Keratinocyte (primary cell): Measurements from ENCODE around the gene ACAD11. TPM values are rescaled to one million over a fixed set of nuclear protein-coding genes. Genes with fewer than 3 reads are reported as not detected.
A peak's percentile ranks its signal among the peaks of the same experiment; 100 is the strongest.

Experiments used
- DNase-seq: peaks from one replicate; pipeline ENCODE4 v3.0.0-alpha.2; 2011; ENCODE audit warnings: low read depth, missing footprints, low spot score
- FAIRE-seq: peaks from 2 replicates; lab custom pipeline; 2011; peaks lifted over from hg19 to GRCh38; lab: Jason Lieb, UNC
- H2AFZ ChIP-seq: 2 replicates; pipeline ENCODE4 v1.6.0; 2012; ENCODE audit warnings: low read length, control low read depth, inconsistent platforms; ENCODE audit not compliant: control insufficient read depth
- H3K27ac ChIP-seq: 2 replicates; pipeline ENCODE4 v1.5.1; 2011; ENCODE audit warnings: low read length; ENCODE audit not compliant: control insufficient read depth, insufficient read depth
- H3K27me3 ChIP-seq: 3 replicates; pipeline ENCODE4 v1.6.0; 2011; ENCODE audit warnings: low read length; ENCODE audit not compliant: control insufficient read depth, insufficient read depth; ENCODE audit errors: extremely low read depth
- H3K36me3 ChIP-seq, 2 experiments: 2 replicates in 1 of 2; 3 replicates in 1 of 2; pipeline ENCODE4 v1.5.1; 2011; ENCODE audit warnings: low read length in 2 of 2, mild to moderate bottlenecking in 1 of 2; ENCODE audit not compliant: control insufficient read depth in 2 of 2, insufficient read depth in 2 of 2; ENCODE audit errors: extremely low read depth in 1 of 2
- H3K4me1 ChIP-seq: 3 replicates; pipeline ENCODE4 v1.5.1; 2011; ENCODE audit warnings: low read length; ENCODE audit not compliant: control insufficient read depth, insufficient read depth; ENCODE audit errors: extremely low read depth
- H3K4me2 ChIP-seq: 3 replicates; pipeline ENCODE4 v1.6.0; 2011; ENCODE audit warnings: low read depth, low read length; ENCODE audit not compliant: control insufficient read depth, insufficient read depth; ENCODE audit errors: extremely low read depth
- H3K4me3 ChIP-seq, 3 experiments: fragments of 200-600 bp in 1 of 3; sonication (generic) in 1 of 3; 2 replicates in 2 of 3; 3 replicates in 1 of 3; pipeline ENCODE4 v1.5.1; 2011 to 2016; ENCODE audit warnings: low read length in 3 of 3, mild to moderate bottlenecking in 3 of 3, control low read depth in 2 of 3, inconsistent platforms in 1 of 3, low read depth in 1 of 3, mixed read lengths in 1 of 3, mixed run types in 1 of 3, moderate library complexity in 1 of 3; ENCODE audit not compliant: control insufficient read depth in 2 of 3, insufficient read depth in 2 of 3; ENCODE audit errors: extremely low read depth in 1 of 3
- H3K79me2 ChIP-seq: 2 replicates; pipeline ENCODE4 v1.6.0; 2012; ENCODE audit warnings: low read length; ENCODE audit not compliant: control insufficient read depth, insufficient read depth
- H3K9ac ChIP-seq: 3 replicates; pipeline ENCODE4 v1.6.0; 2011; ENCODE audit warnings: low read length; ENCODE audit not compliant: control insufficient read depth, insufficient read depth; ENCODE audit errors: extremely low read depth
- H3K9me1 ChIP-seq: 3 replicates; pipeline ENCODE4 v1.6.0; 2011; ENCODE audit warnings: low read length; ENCODE audit not compliant: control insufficient read depth, insufficient read depth; ENCODE audit errors: extremely low read depth
- H3K9me3 ChIP-seq: 2 replicates; pipeline ENCODE4 v1.5.1; 2012; ENCODE audit warnings: low read depth, low read length; ENCODE audit not compliant: control insufficient read depth
- H4K20me1 ChIP-seq: 3 replicates; pipeline ENCODE4 v1.6.0; 2011; ENCODE audit warnings: low read length; ENCODE audit not compliant: control insufficient read depth, insufficient read depth; ENCODE audit errors: extremely low read depth
- CTCF ChIP-seq, 3 experiments: IDR thresholded peaks in 1 of 3; conservative IDR thresholded peaks in 1 of 3; optimal IDR thresholded peaks in 1 of 3; 2 replicates in 2 of 3; 3 replicates in 1 of 3; pipeline versions ENCODE3 to v1.5.1; 2011; ENCODE audit warnings: low read length in 3 of 3, mild to moderate bottlenecking in 3 of 3, moderate library complexity in 2 of 3, control low read depth in 1 of 3, inconsistent platforms in 1 of 3; ENCODE audit not compliant: insufficient read depth in 2 of 3; ENCODE audit errors: extremely low read depth in 1 of 3
- EZH2 ChIP-seq: IDR thresholded peaks from one replicate; pipeline ENCODE4 v1.6.1; 2012; ENCODE audit warnings: inconsistent platforms, mild to moderate bottlenecking, low read length, moderate library complexity
- dilution Hi-C: fragments of 300-500 bp; cut with MboI; formaldehyde crosslinking; loops from one replicate; pipeline ENCODE4 v1.7.0; 2020; ENCODE audit warnings: low sequenced_read_pairs; ENCODE audit not compliant: extremely low pct_ligation_motif_present
- polyA plus RNA-seq, 5 experiments: library from polyadenylated mRNA; depleted of rRNA in 3 of 5; stranded (reverse) in 3 of 5; stranded (forward) in 1 of 5; unstranded in 1 of 5; fragments of >200 nt; gene quantifications; 1 replicate in 1 of 5; 2 replicates in 3 of 5; 3 replicates in 1 of 5; pipeline versions ENCODE4 v1.2.1 to v1.2.3, GENCODE V29; 2011 to 2012; ENCODE audit warnings: missing spikeins in 2 of 5, low read depth in 1 of 5, low replicate concordance in 1 of 5

ACAD11 gene
- polyA plus RNA-seq, 1 donor (not counting 4 experiments of a cell fraction or from before 2014, with no cell fraction given), result 32.1 TPM

- H3K4me1 ChIP-seq, result no peaks in the 10 kb centered on the region
- H2AFZ ChIP-seq, result no peak overlapping the region
- no peak overlapping the region for H3K9ac ChIP-seq
- no peak overlapping the region for H3K27ac ChIP-seq
- H3K4me2 ChIP-seq, result no peak overlapping the region
- no peaks in the 10 kb centered on the region for H3K27me3 ChIP-seq
- dilution Hi-C loops, result no loop called here
- FAIRE-seq, result peak; percentile 48
- H3K9me1 ChIP-seq, result no peaks in the 10 kb centered on the region
- TF ChIP-seq EZH2 (no peak), CTCF (optimal IDR thresholded peaks at IDR 0.05 in 1 of 3, IDR thresholded peaks at IDR 0.05 in 1 of 3, conservative IDR thresholded peaks at IDR 0.05 in 1 of 3; ENCODE audit: extremely low read depth in 1 of 3, insufficient read depth in 2 of 3, low read length in 3 of 3) (no peak)
- peaks cover 10 to 14% of the 10 kb centered on the region in 2 experiments for H3K36me3 ChIP-seq
- no peak for DNase-seq
- no peaks in the 10 kb centered on the region for H4K20me1 ChIP-seq
- no peak overlapping the region for H3K4me3 ChIP-seq
- H3K9me3 ChIP-seq, result no peaks in the 10 kb centered on the region
- no peaks in the 10 kb centered on the region for H3K79me2 ChIP-seq
These were observed 150.5 kb downstream of the ACAD11 start for GRCh38 chr3:132509096-132509495.

Other genes starting within 250 kb of the ACAD11 start
- gene DNAJC13, start 242.3 kb downstream of the ACAD11 start, polyA plus RNA-seq, result 18.4 to 24.3 TPM (median 19.0 TPM) in 3 replicates
- 0.14 to 0.67 TPM (median 0.57 TPM) in 3 replicates for gene ACKR4, start 62.5 kb downstream of the ACAD11 start, polyA plus RNA-seq
- gene UBA5, start 520 bp upstream of the ACAD11 start, polyA plus RNA-seq, result 22.5 to 48.0 TPM (median 25.4 TPM) in 3 replicates
- gene NPHP3, start 62.6 kb upstream of the ACAD11 start, polyA plus RNA-seq, result 15.0 to 22.4 TPM (median 17.3 TPM) in 3 replicates